GM18505 (cell line): Measurements from ENCODE around the gene PRKCH.
A peak's percentile ranks its signal among the peaks of the same experiment; 100 is the strongest.

ENCODE experiments used
- ATAC-seq: cut with Tn5 transposase; IDR thresholded peaks from one replicate; pipeline ENCODE4 v1.9.1; 2021; ENCODE audit not compliant: unreplicated experiment
- POLR2A ChIP-seq: IDR thresholded peaks from 4 replicates; pipeline ENCODE4 v1.6.1; 2011; ENCODE audit warnings: borderline replicate concordance; ENCODE audit not compliant: insufficient read depth, insufficient read length; ENCODE audit errors: extremely low read depth

PRKCH gene

DNA sequence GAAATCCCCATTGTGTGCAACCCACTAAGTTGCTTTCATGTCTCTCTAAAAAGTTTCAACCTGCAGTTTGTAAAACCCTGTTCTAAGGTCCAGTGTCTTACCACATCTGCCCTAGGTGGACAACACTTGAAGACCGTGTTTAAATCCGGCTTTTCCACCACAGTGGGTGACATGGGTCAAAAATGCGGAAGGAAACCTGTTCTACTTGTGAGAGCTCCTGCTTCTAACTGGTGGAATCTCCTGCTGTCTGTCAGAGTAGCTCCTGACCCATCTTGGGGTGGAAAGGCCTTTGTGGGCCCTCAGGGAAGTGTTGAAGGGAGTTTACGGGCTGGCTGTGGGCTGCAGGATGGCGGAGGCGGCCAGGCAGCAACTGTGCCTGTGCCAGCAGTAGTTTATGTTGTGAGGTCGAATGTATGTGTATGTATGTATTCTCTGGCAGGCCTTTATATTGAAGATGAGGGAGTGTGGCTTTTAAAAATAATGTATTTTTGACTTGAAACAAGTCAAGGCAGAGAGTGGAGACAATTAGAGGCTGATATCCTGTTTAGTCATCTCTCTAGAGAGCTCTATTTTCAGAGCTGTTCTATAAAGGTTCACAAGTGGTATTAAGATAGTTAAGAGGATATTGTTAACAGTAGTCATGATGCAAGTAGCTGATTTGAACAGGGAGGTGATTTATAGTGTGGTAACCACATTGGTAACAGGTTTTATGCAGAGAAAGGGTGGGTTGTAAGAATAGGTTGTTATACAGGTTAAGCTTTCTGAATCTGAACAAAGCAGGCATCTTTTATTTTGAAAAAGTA, 67.0 kb downstream of the PRKCH start:
- ATAC-seq, result peak; percentile 77

DNA sequence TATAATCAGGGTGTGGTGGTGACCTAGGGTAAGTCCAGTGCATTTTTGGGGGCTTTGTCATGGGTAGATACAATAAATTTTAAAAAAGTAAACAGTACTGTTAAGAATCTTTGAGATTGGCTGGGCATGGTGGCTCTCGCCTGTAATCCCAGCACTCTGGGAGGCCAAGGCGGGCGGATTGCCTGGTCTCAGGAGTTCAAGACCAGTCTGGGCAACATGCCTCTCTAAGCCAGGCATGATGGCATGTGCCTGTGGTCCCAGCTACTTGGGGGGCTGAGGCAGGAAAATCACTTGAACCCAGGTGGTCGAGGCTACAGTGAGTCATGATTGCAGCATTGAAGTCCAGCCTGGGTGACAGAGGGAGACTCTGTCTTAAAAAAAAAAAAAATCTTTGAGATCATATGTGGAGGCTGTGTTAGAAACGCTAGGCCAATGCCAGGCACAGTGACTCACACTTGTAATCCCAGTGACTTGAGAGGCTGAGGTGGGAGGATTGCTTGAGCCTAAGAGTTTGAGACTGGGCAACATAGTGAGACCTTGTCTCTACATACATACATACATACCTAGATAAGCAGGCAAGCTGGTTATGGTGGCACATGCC, 67.7 kb downstream of the PRKCH start:
- TF ChIP-seq POLR2A, result no peak
- ATAC-seq, result no peak

More for the DNA sequence above, 67.0 kb downstream of the PRKCH start:
- no peak for TF ChIP-seq POLR2A

GRCh38 chr14:61391119-61391518, 69.7 kb downstream of the PRKCH start:
- no peak for ATAC-seq
- no peak for TF ChIP-seq POLR2A

DNA sequence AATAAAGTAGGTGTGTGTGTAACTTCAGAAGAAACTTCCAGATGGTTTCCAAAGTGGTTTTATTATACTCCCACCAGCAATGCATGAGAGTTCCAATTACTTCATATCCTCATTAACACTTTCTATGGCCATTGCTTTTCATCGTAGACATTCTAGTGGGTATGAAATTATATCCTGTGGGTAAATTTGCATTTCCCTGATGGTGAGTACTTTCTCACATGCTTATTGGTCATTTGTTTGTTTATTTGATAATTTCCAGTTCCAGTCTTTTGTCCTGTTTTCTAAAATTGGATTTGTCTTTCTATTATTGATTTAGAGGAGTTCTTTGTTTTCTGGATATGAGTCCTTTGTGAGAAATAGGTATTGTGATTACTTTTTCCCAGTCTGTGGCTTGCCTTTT, 70.9 kb downstream of the PRKCH start:
- no peak for ATAC-seq
- no peak for TF ChIP-seq POLR2A

DNA sequence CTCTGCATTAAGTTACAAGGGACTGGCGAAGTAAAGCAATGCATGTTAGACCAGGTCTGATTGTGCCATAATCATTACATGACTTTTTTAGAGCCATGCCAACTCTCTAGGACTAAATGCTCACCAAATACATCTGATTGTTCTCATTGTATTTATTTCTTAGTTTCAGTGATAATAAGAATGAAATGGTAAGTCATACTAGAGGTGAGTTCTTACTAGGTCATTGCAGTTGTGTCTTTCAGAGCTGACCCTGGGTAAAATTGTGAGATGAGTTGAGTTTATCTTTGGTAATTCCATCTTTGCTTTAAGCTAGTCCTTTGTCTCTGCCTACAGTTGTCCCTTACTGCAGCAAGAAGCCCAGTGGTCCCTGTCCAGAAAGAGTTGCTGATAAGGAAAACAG, 73.2 kb downstream of the PRKCH start:
- no peak for ATAC-seq
- no peak for TF ChIP-seq POLR2A

- ATAC-seq, result no peak
- no peak for TF ChIP-seq POLR2A
Observed at GRCh38 chr14:61395115-61395725, 73.8 kb downstream of the PRKCH start.

DNA sequence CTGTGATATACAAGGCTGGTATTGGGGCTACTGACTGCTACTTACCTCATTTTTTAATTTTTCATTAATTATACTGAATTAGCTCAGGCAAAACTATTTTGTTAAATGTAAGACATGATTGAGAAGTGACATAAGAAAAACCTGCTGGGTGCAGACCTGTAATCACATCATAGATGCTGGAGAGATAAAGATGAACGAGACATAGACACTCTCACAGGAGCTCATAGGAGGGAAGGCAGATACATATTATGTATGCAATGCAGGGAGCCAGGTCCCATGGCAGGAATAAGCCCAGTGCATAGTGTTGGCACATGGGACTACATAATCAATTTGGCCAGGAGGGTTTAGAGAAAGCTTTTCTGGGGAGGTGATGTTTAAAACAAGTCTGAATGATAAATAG, 74.9 kb downstream of the PRKCH start:
- ATAC-seq, result no peak
- no peak for TF ChIP-seq POLR2A

DNA sequence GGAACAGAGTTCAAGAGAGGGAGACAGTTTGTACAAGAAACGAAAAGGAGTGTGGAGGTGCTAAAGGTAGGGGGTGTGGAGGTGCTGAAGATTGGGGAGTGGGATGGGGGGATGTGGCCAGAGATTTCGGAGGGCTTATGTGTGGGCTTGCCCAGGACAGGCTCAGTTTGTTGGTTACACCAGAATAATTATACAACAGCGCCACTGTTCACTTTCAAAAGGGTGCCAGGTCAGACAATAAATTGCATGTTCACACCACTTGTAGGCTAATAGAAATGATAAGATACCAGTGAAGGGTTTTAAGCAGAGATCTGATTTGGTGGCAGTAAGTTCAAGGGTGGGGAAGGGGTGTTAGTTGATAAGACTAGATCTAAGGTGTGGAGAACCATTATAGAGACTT, 75.3 kb downstream of the PRKCH start:
- ATAC-seq, result no peak
- no peak for TF ChIP-seq POLR2A

DNA sequence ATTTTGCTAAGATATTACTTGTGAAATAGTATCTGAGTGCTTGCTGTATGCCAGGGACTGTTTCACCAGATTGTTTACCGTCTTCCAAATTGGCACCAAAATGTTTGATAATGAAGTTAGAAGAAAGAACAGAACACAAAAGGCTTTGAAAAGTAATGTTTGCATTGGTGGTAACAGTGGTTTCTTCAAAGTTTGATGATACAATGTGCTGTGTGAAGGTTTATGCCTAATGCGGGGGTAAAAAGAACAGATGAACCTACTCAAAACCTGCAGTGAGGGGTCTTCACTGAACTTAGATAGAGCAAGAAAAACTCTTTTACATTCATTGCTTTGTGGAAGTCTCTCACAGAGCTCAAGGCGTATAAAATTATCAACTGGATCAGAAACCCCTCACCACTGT, 76.2 kb downstream of the PRKCH start:
- no peak for ATAC-seq
- TF ChIP-seq POLR2A, result no peak

GRCh38 chr14:61398221-61398620, 76.8 kb downstream of the PRKCH start:
- no peak for ATAC-seq
- TF ChIP-seq POLR2A, result no peak

- TF ChIP-seq POLR2A, result no peak
- no peak for ATAC-seq
Observed at GRCh38 chr14:61399365-61399764, 78.0 kb downstream of the PRKCH start.

DNA sequence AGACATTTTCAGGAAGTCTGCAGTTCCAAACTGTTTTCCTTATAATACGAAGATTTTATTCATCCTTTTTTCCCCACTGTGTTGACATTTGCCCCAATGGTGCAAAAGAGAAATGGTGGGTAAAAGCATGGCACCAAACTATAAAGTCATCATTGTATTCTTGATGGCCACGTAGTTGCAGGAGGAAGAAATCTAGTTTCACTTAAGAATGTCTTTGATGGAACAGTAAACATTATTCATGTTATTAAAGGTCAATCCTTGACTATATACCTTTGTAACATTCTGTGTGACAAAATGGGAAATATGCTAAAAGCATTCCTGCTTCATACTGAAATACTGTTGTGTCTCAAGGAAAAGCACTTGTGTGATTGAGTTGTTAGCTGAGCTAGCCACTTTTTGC, 80.1 kb downstream of the PRKCH start:
- no peak for TF ChIP-seq POLR2A
- no peak for ATAC-seq

DNA sequence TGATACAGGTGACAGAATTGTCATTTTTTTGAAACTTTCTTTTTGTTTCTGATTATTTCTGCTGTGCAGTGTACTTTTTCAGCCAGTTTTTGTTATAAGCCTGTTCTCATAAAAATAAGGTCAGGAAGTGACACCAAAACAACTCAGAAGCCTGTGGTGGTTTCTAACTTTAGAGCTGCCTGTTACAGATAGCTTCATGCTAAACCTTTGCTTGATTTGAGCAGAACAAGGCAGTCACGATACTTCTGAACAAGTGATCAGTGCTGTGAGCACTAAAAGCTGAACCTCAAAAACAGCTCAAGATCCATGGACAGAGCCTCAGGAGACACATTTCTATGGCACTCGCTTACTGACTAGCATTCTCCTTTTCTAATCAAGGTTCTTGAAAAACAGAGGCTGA, 82.0 kb downstream of the PRKCH start:
- no peak for TF ChIP-seq POLR2A
- no peak for ATAC-seq

DNA sequence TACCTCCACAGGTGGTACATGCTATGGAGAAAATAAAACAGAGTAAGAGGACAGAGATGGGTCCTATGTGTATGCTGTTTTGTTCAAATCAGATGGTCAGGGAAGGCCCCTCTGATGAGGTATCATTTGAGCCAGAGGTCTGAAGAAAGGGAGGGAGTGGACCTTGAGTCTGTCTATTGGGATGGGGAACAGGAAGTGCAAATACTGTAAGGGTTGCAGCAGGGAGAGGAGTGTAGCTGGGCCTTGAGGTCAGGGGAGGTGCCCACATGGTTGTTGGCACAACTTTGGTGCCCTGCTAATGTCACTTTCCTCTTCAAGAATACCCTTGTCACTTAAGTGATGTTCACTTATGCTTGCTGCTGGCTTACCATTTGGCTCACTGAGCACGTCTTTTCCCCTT, 83.3 kb downstream of the PRKCH start:
- no peak for ATAC-seq
- TF ChIP-seq POLR2A, result no peak
